K562 (cell line): Measurements from ENCODE around the gene EPS8L1. TPM values are rescaled to one million over a fixed set of nuclear protein-coding genes. Genes with fewer than 3 reads are reported as not detected.

Source experiments
- ATAC-seq: fragments of 200-7000 bp; cut with Tn5 transposase; 3 replicates; pipeline ENCODE4 v1.9.1; 2020; ENCODE audit warnings: moderate library complexity
- BruUV-seq: library from RNA; stranded (reverse); fragments of 400-500 nt; replicated peaks from 2 replicates; lab custom pipeline; 2021; lab: Mats Ljungman, UMichigan
- CTCF ChIA-PET: fragments of 300-600 bp; formaldehyde crosslinking; extraction: SDS; loops from one replicate; lab custom pipeline; 2021; ENCODE audit warnings: low intra/inter-chr PET ratio; lab: Yijun Ruan, JAX
- POLR2A ChIA-PET: fragments of 300-600, 350-650 bp; sonication (Branson Sonifier 250); formaldehyde crosslinking; extraction: SDS; loops from one replicate; lab custom pipeline; 2021; ENCODE audit warnings: antibody characterized with exemption, inconsistent platforms; lab: Yijun Ruan, JAX
- DNase-seq, 4 experiments: peaks; one replicate each; pipeline versions ENCODE4 v3.0.0 to v3.0.0-alpha.2; 2011 to 2018; ENCODE audit warnings: low spot score in 3 of 4, mixed read lengths in 3 of 4; ENCODE audit errors: extremely low read depth in 1 of 4
- FAIRE-seq: peaks from 2 replicates; lab custom pipeline; 2011; peaks lifted over from hg19 to GRCh38; lab: Jason Lieb, UNC
- H2AFZ ChIP-seq: 2 replicates; pipeline ENCODE4 v1.6.0; 2011; ENCODE audit warnings: low read depth, low read length, control low read depth, inconsistent platforms
- H3K27ac ChIP-seq: fragments of 200-600 bp; 3 replicates; pipeline ENCODE4 v1.8.0; 2011; ENCODE audit warnings: low read depth, mild to moderate bottlenecking, control low read depth, inconsistent platforms, low read length, moderate library complexity, mixed read lengths; ENCODE audit errors: extremely low read depth
- H3K27me3 ChIP-seq, 2 experiments: fragments of 300-600 bp in 1 of 2; 2 replicates in 1 of 2; 3 replicates in 1 of 2; pipeline versions ENCODE4 v1.6.0 to v1.8.0; 2011; ENCODE audit warnings: inconsistent platforms in 2 of 2, low read length in 2 of 2, mild to moderate bottlenecking in 1 of 2, mixed read lengths in 1 of 2, moderate library complexity in 1 of 2; ENCODE audit not compliant: control insufficient read depth in 2 of 2, insufficient read depth in 2 of 2
- H3K36me3 ChIP-seq: fragments of 300-600 bp; 3 replicates; pipeline ENCODE4 v1.8.0; 2011; ENCODE audit warnings: mild to moderate bottlenecking, low read length, inconsistent platforms; ENCODE audit not compliant: control insufficient read depth, insufficient read depth
- H3K4me1 ChIP-seq, 2 experiments: fragments of 200-600 bp in 1 of 2; replicated peaks in 1 of 2; 2 replicates in 1 of 2; 3 replicates in 1 of 2; pipeline versions ENCODE4 v1.5.1 to v1.8.0; 2011; ENCODE audit warnings: inconsistent platforms in 2 of 2, low read length in 2 of 2, mild to moderate bottlenecking in 1 of 2, mixed read lengths in 1 of 2, moderate library complexity in 1 of 2; ENCODE audit not compliant: control insufficient read depth in 2 of 2, insufficient read depth in 2 of 2
- H3K4me2 ChIP-seq: 2 replicates; pipeline ENCODE4 v1.6.1; 2011; ENCODE audit warnings: low read length, control low read depth, inconsistent platforms, mixed read lengths; ENCODE audit not compliant: insufficient read depth
- H3K4me3 ChIP-seq: fragments of 200-600 bp; sonication (generic), shearing (Covaris generic); 2 replicates; pipeline ENCODE4 v1.5.1; 2016; ENCODE audit warnings: control low read depth, inconsistent platforms
- H3K79me2 ChIP-seq: fragments of 200-600 bp; 3 replicates; pipeline ENCODE4 v1.8.0; 2011; ENCODE audit warnings: low read length, inconsistent platforms; ENCODE audit not compliant: control insufficient read depth, insufficient read depth
- H3K9ac ChIP-seq, 2 experiments: 2 replicates each; pipeline versions ENCODE4 v1.6.0 to v1.6.1; 2011; ENCODE audit warnings: low read depth in 2 of 2, low read length in 2 of 2, control low read depth in 1 of 2, inconsistent platforms in 1 of 2, mild to moderate bottlenecking in 1 of 2, mixed read lengths in 1 of 2; ENCODE audit not compliant: insufficient read depth in 1 of 2
- H3K9me1 ChIP-seq: one replicate; pipeline ENCODE4 v1.6.0; 2011; ENCODE audit warnings: inconsistent platforms, mild to moderate bottlenecking, low read length, moderate library complexity; ENCODE audit not compliant: control insufficient read depth, insufficient read depth
- H3K9me3 ChIP-seq: replicated peaks from 2 replicates; pipeline ENCODE4 v1.5.1; 2011; ENCODE audit warnings: low read depth, low read length, inconsistent platforms; ENCODE audit not compliant: control insufficient read depth, insufficient read depth
- H4K20me1 ChIP-seq: replicated peaks from 2 replicates; pipeline ENCODE4 v1.6.1; 2011; ENCODE audit warnings: low read length, inconsistent platforms, mixed read lengths; ENCODE audit not compliant: control insufficient read depth, insufficient read depth
- CREB1 ChIP-seq, 2 experiments: sonication (generic) in 1 of 2; formaldehyde crosslinking in 1 of 2; IDR thresholded peaks; 2 replicates each; pipeline versions ENCODE4 v1.6.1 to v1.8.0; 2012 to 2022; ENCODE audit warnings: inconsistent platforms in 1 of 2, mild to moderate bottlenecking in 1 of 2, missing genetic modification reagents in 1 of 2, moderate library complexity in 1 of 2
- CREM ChIP-seq: IDR thresholded peaks from 2 replicates; pipeline ENCODE4 v1.6.1; 2014; ENCODE audit warnings: antibody characterized with exemption, low read depth
- GTF3C2 ChIP-seq: IDR thresholded peaks from 3 replicates; pipeline ENCODE4 v1.6.1; 2011; ENCODE audit warnings: borderline replicate concordance, mild to moderate bottlenecking, moderate library complexity; ENCODE audit not compliant: insufficient read length; ENCODE audit errors: extremely low read depth
- MAZ ChIP-seq, 2 experiments: fragments of 450-650 bp in 1 of 2; sonication (generic) in 1 of 2; formaldehyde crosslinking; IDR thresholded peaks in 1 of 2; conservative IDR thresholded peaks in 1 of 2; 2 replicates each; pipeline versions ENCODE4 v1.4.0 to v1.5.0; 2020; ENCODE audit warnings: mild to moderate bottlenecking in 1 of 2, missing genetic modification reagents in 1 of 2
- MCM5 ChIP-seq: fragments of 450-650 bp; IDR thresholded peaks from 2 replicates; pipeline ENCODE4 v1.6.1; 2016; ENCODE audit warnings: low read depth
- RAD21 ChIP-seq, 2 experiments: fragments of 250-450 bp in 1 of 2; fragments of 450-650 bp in 1 of 2; sonication (Bioruptor Pico) in 1 of 2; formaldehyde crosslinking in 1 of 2; IDR thresholded peaks in 1 of 2; conservative IDR thresholded peaks in 1 of 2; 2 replicates each; pipeline versions ENCODE4 v1.4.0 to v1.8.0; 2020 to 2022; ENCODE audit warnings: mild to moderate bottlenecking in 2 of 2, moderate library complexity in 1 of 2
- SP1 ChIP-seq: sonication (generic); formaldehyde crosslinking; IDR thresholded peaks from 2 replicates; pipeline ENCODE4 v1.8.1; 2022; ENCODE audit warnings: mild to moderate bottlenecking, missing genetic modification reagents
- SPI1 ChIP-seq: IDR thresholded peaks from 2 replicates; pipeline ENCODE4 v1.6.1; 2011; ENCODE audit warnings: low read depth, low read length, control low read depth, borderline replicate concordance
- THRB ChIP-seq: fragments of 450-650 bp; formaldehyde crosslinking; conservative IDR thresholded peaks from 2 replicates; pipeline ENCODE4 v1.4.0; 2022; ENCODE audit warnings: mild to moderate bottlenecking, missing genetic modification characterization
- ZBTB33 ChIP-seq: sonication (generic); formaldehyde crosslinking; IDR thresholded peaks from 2 replicates; pipeline ENCODE4 v1.8.1; 2023; ENCODE audit warnings: mild to moderate bottlenecking, missing genetic modification reagents
- ZBTB9 ChIP-seq: fragments of 450-650 bp; formaldehyde crosslinking; IDR thresholded peaks from 2 replicates; pipeline ENCODE4 v1.4.0; 2020; ENCODE audit warnings: mild to moderate bottlenecking, moderate library complexity
- WGBS: fragments of 100-300 bp; shearing (Covaris generic); methylation state at CpG from one replicate; pipeline ENCODE4 v1.1.6; 2016; ENCODE audit warnings: low coverage, mixed read lengths; ENCODE audit not compliant: insufficient coverage; ENCODE audit errors: missing lambda C conversion rate; 5-methylcytosine and 5-hydroxymethylcytosine counted together
- in situ Hi-C: fragments of 300-500 bp; cut with MboI; formaldehyde crosslinking; loops from 4 replicates; pipeline ENCODE4 v1.15.0; 2018; ENCODE audit warnings: inconsistent platforms, mixed read lengths
- intact Hi-C: fragments of 100-400 bp; cut with micrococcal nuclease; formaldehyde crosslinking; loops from 2 replicates; pipeline ENCODE4 v1.14.2; 2022
- polyA plus RNA-seq, 8 experiments: library from polyadenylated mRNA; depleted of rRNA in 4 of 8; stranded (reverse) in 5 of 8; unstranded in 3 of 8; fragments of >200 nt; fragmentation: Nextera tagmentation in 2 of 8; fragmentation: Illumina TruSeq in 1 of 8; extraction: Ambion mirVana in 2 of 8; extraction: Trizol in 1 of 8; gene quantifications; 2 replicates each; pipeline versions ENCODE4 v1.2.1 to v1.2.3, GENCODE V29; 2011 to 2014; ENCODE audit warnings: inconsistent platforms in 1 of 8, missing spikeins in 1 of 8
- total RNA-seq, 7 experiments: library from RNA; depleted of rRNA in 6 of 7; stranded (reverse); fragments of >200 nt in 6 of 7; fragmentation: Illumina TruSeq in 2 of 7; extraction: Trizol in 2 of 7; gene quantifications; 2 replicates each; pipeline versions ENCODE4 v1.2.1 to v1.2.3, GENCODE V29; 2011 to 2021; ENCODE audit warnings: low replicate concordance in 1 of 7

EPS8L1 gene
- total and polyA plus RNA-seq, 9 of the 15 experiments (the other 6 are each of a cell fraction or from before 2014, with no cell fraction given) = 0.35 to 22.1 (median 11.9) TPM

- no peak overlapping the region for H2AFZ ChIP-seq
- CTCF ChIA-PET = no interaction called here
- ATAC-seq (0 out of 3 replicates have a peak, but pooled peaks have one; percentile 2), DNase-seq (peak in 3 of 4 experiments; percentile 37 to 63 (median 54)), FAIRE-seq (no peak)
- BruUV-seq = no TSS peak
- POLR2A ChIA-PET = interaction anchor here (0.6 to 0.7 kb wide), 2 partner anchors 78 to 89 kb away, joined by 3 to 4 read pairs; no protein-coding TSS in a partner anchor
- H3K4me2 ChIP-seq = no peak overlapping the region; the same call in 1 of the 2 replicates
- WGBS = 62% methylated on average over 21 of the region's 23 CpGs
- no peak overlapping the region for H3K4me3 ChIP-seq
- peaks cover 67% of the 10 kb centered on the region for H3K79me2 ChIP-seq
- H3K9me3 ChIP-seq = no peaks in the 10 kb centered on the region
- H4K20me1 ChIP-seq = peaks cover 33% of the 10 kb centered on the region
- in situ Hi-C loops = no loop called here
- H3K36me3 ChIP-seq = peaks cover 59% of the 10 kb centered on the region; the same call in 2 of the 3 replicates
- peaks cover 32 to 62% of the 10 kb centered on the region in 2 experiments for H3K4me1 ChIP-seq
- H3K9me1 ChIP-seq = peaks cover 4% of the 10 kb centered on the region
- H3K9ac ChIP-seq = peak overlapping the region in 1 of 2 experiments; percentile 81; a peak in 2 of 4 replicates
- H3K27ac ChIP-seq = peak overlapping the region; percentile 29; the same call in 2 of the 3 replicates
- H3K27me3 ChIP-seq = no peaks in the 10 kb centered on the region
- intact Hi-C loops = no loop called here
- no peak for TF ChIP-seq MCM5
- TF ChIP-seq CREM = peak; percentile 55; the same call in 1 of the 2 replicates
- TF ChIP-seq SPI1 = peak; percentile 80
- TF ChIP-seq ZBTB33 (CRISPR knock-in tag) = 0 out of 2 replicates have a peak, but pooled peaks have one; percentile 18
- peak in 1 of 2 experiments; percentile 9; a peak in 1 of 4 replicates for TF ChIP-seq RAD21 (CRISPR knock-in tag; conservative IDR thresholded peaks at IDR 0.05 in 1 of 2, IDR thresholded peaks at IDR 0.05 in 1 of 2)
- TF ChIP-seq MAZ (CRISPR knock-in tag; conservative IDR thresholded peaks at IDR 0.05 in 1 of 2, IDR thresholded peaks at IDR 0.05 in 1 of 2) = peak in 1 of 2 experiments; percentile 20; a peak in 1 of 4 replicates
- 0 out of 2 replicates have a peak, but pooled peaks have one; percentile 17 for TF ChIP-seq SP1 (CRISPR knock-in tag)
- peak; percentile 56; the same call in 1 of the 2 replicates for TF ChIP-seq ZBTB9 (CRISPR knock-in tag)
- TF ChIP-seq GTF3C2 = no peak
- TF ChIP-seq THRB (CRISPR knock-in tag) = no peak
- TF ChIP-seq CREB1 (IDR thresholded peaks at IDR 0.05) = no peak
- no peak for TF ChIP-seq CREB1 (CRISPR knock-in tag; IDR thresholded peaks at IDR 0.05)
These were observed 37.3 kb downstream of the EPS8L1 start for GRCh38 chr19:55112777-55113569.
